OCI-LY7 (cell line): ENCODE data around the gene ANKS6. TPM values are rescaled to one million over a fixed set of nuclear protein-coding genes. Genes with fewer than 3 reads are reported as not detected.

Source experiments
- BruUV-seq: library from RNA; stranded (reverse); fragments of 400-500 nt; replicated peaks from 2 replicates; lab custom pipeline; 2021; lab: Mats Ljungman, UMichigan
- CTCF ChIA-PET: fragments of 300-600 bp; sonication (Branson Sonifier 250); formaldehyde crosslinking; loops from one replicate; lab custom pipeline; 2022; ENCODE audit warnings: antibody characterized with exemption; ENCODE audit not compliant: unreplicated experiment; lab: Charles Lee
- POLR2A ChIA-PET: fragments of 300-600 bp; sonication (Branson Sonifier 250); formaldehyde crosslinking; loops from one replicate; lab custom pipeline; 2022; ENCODE audit warnings: antibody characterized with exemption; lab: Charles Lee
- DNase-seq: peaks from one replicate; pipeline ENCODE4 v3.0.0-alpha.2; 2015; ENCODE audit warnings: low spot score
- H2AFZ ChIP-seq: fragments of 200-600 bp; sonication (generic), shearing (Covaris generic); 2 replicates; pipeline ENCODE4 v1.6.1; 2014; ENCODE audit warnings: mild to moderate bottlenecking, antibody characterized with exemption, low read length, moderate library complexity
- H3K27ac ChIP-seq: fragments of 200-600 bp; sonication (generic); 2 replicates; pipeline ENCODE4 v1.5.1; 2014; ENCODE audit warnings: mixed run types, low read depth, mild to moderate bottlenecking, moderate library complexity, low read length, inconsistent platforms; ENCODE audit not compliant: poor library complexity, severe bottlenecking
- H3K36me3 ChIP-seq: fragments of 200-600 bp; sonication (generic); 2 replicates; pipeline ENCODE4 v1.6.1; 2014; ENCODE audit warnings: mild to moderate bottlenecking, antibody characterized with exemption, low read length, moderate library complexity, mixed read lengths; ENCODE audit not compliant: insufficient read depth
- H3K4me1 ChIP-seq: fragments of 200-600 bp; sonication (generic); 2 replicates; pipeline ENCODE4 v1.5.1; 2014; ENCODE audit warnings: mild to moderate bottlenecking, low read length; ENCODE audit not compliant: insufficient read depth, poor library complexity, severe bottlenecking
- H3K4me2 ChIP-seq: fragments of 200-600 bp; sonication (generic); 2 replicates; pipeline ENCODE4 v1.6.1; 2014; ENCODE audit warnings: mild to moderate bottlenecking, low read length
- H3K4me3 ChIP-seq: fragments of 200-600 bp; sonication (generic); 2 replicates; pipeline ENCODE4 v1.5.1; 2014; ENCODE audit warnings: mild to moderate bottlenecking, low read depth, low read length; ENCODE audit not compliant: poor library complexity, severe bottlenecking
- H3K79me2 ChIP-seq: fragments of 200-600 bp; sonication (generic); 2 replicates; pipeline ENCODE4 v1.6.1; 2016; ENCODE audit warnings: low read depth, mild to moderate bottlenecking, low read length, moderate library complexity, mixed read lengths; ENCODE audit not compliant: insufficient read depth
- H3K9me2 ChIP-seq: fragments of 200-600 bp; sonication (generic); 2 replicates; pipeline ENCODE4 v1.6.1; 2016; ENCODE audit warnings: mild to moderate bottlenecking, low read length, mixed read lengths; ENCODE audit not compliant: insufficient read depth
- H3K9me3 ChIP-seq: fragments of 200-600 bp; sonication (generic); 2 replicates; pipeline ENCODE4 v1.6.1; 2014; ENCODE audit warnings: mild to moderate bottlenecking, mixed run types, low read length, mixed read lengths
- H4K20me1 ChIP-seq: fragments of 200-600 bp; sonication (generic); 2 replicates; pipeline ENCODE4 v1.6.1; 2014; ENCODE audit warnings: mild to moderate bottlenecking, antibody characterized with exemption, low read length, moderate library complexity, mixed read lengths; ENCODE audit not compliant: insufficient read depth
- CTCF ChIP-seq: fragments of 200-600 bp; sonication (generic); conservative IDR thresholded peaks from 2 replicates; pipeline ENCODE4 v1.5.1; 2014; ENCODE audit warnings: mild to moderate bottlenecking, antibody characterized with exemption, low read length, moderate library complexity, mixed read lengths
- EZH2phosphoT487 ChIP-seq: fragments of 200-600 bp; sonication (generic); IDR thresholded peaks from 2 replicates; pipeline ENCODE4 v1.6.1; 2018; ENCODE audit warnings: low read depth, borderline replicate concordance, mild to moderate bottlenecking, mixed run types, antibody characterized with exemption, low read length, moderate library complexity, mixed read lengths
- intact Hi-C: fragments of 100-400 bp; cut with micrococcal nuclease; formaldehyde crosslinking; loops from one replicate; pipeline ENCODE4 v1.10.0; 2022; ENCODE audit not compliant: unreplicated experiment
- total RNA-seq, 2 experiments: library from RNA; depleted of rRNA in 1 of 2; stranded (reverse); fragments of >200 nt in 1 of 2; shearing (Covaris generic) in 1 of 2; gene quantifications; 2 replicates each; pipeline ENCODE4 v1.2.3, GENCODE V29; 2014 to 2022

ANKS6 gene
- total RNA-seq, 2 experiments from 2014 or later: 22.2 to 28.5 TPM

- H3K9me2 ChIP-seq: no peaks in the 10 kb centered on the region
- H3K36me3 ChIP-seq: no peaks in the 10 kb centered on the region
- TF ChIP-seq EZH2phosphoT487: no peak
- TF ChIP-seq CTCF: no peak
- H3K4me2 ChIP-seq: no peak overlapping the region
- H3K4me3 ChIP-seq: no peak overlapping the region
- no peaks in the 10 kb centered on the region for H3K4me1 ChIP-seq
- CTCF ChIA-PET: no interaction called here
- intact Hi-C loops: no loop called here
- no peaks in the 10 kb centered on the region for H4K20me1 ChIP-seq
- H3K79me2 ChIP-seq: no peaks in the 10 kb centered on the region
- no peak overlapping the region for H2AFZ ChIP-seq
- H3K27ac ChIP-seq: no peak overlapping the region
- POLR2A ChIA-PET: interaction anchor here (0.6 kb wide), 1 partner anchor 73 kb away, joined by 3 read pairs; no protein-coding TSS in a partner anchor
- no TSS peak for BruUV-seq
- H3K9me3 ChIP-seq: no peaks in the 10 kb centered on the region
- no peak for DNase-seq
These were observed 56.0 kb downstream of the ANKS6 start for GRCh38 chr9:98740226-98740881.

GRCh38 chr9:98738741-98739140, 57.6 kb downstream of the ANKS6 start:
- CTCF ChIA-PET: no interaction called here
- POLR2A ChIA-PET: interaction anchor here (0.9 kb wide), 1 partner anchor 10 kb away, joined by 4 read pairs; no protein-coding TSS in a partner anchor
- no peaks in the 10 kb centered on the region for H4K20me1 ChIP-seq
- H2AFZ ChIP-seq: no peak overlapping the region
- intact Hi-C loops: no loop called here
- H3K9me2 ChIP-seq: no peaks in the 10 kb centered on the region
- DNase-seq: no peak
- no peak overlapping the region for H3K4me2 ChIP-seq
- H3K36me3 ChIP-seq: no peaks in the 10 kb centered on the region
- no peak overlapping the region for H3K27ac ChIP-seq
- TF ChIP-seq CTCF: no peak
- TF ChIP-seq EZH2phosphoT487: no peak
- no peaks in the 10 kb centered on the region for H3K4me1 ChIP-seq
- H3K9me3 ChIP-seq: no peaks in the 10 kb centered on the region
- no peaks in the 10 kb centered on the region for H3K79me2 ChIP-seq
- BruUV-seq: no TSS peak
- H3K4me3 ChIP-seq: no peak overlapping the region

DNA sequence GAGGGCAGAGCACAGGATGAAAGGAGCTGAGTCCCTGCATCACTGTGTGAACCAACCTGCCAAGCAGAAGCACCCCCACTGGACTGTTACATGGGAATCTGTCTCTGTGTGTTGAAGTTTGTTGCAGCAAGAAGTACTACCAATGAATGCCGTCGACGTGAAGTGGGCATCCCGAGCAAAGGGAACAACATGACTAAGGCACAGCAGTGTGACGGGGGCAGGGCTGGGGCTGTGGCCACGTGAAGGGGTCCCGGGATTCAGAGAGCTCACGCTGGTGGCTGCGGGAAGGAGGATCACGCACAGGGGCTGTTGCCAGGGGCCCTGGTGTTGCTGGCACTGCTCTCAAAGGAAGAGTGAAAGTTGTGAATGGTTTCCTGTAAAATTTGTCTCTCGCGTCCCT, 60.1 kb downstream of the ANKS6 start:
- H2AFZ ChIP-seq: no peak overlapping the region
- no peaks in the 10 kb centered on the region for H3K79me2 ChIP-seq
- no peaks in the 10 kb centered on the region for H3K4me1 ChIP-seq
- H3K36me3 ChIP-seq: no peaks in the 10 kb centered on the region
- H3K9me3 ChIP-seq: no peaks in the 10 kb centered on the region
- no peak overlapping the region for H3K4me2 ChIP-seq
- H3K9me2 ChIP-seq: no peaks in the 10 kb centered on the region
- TF ChIP-seq EZH2phosphoT487: no peak
- TF ChIP-seq CTCF: no peak
- no peaks in the 10 kb centered on the region for H4K20me1 ChIP-seq
- no TSS peak for BruUV-seq
- no peak overlapping the region for H3K27ac ChIP-seq
- ChIA-PET CTCF (no interaction called here), POLR2A (no interaction called here)
- DNase-seq: no peak
- intact Hi-C loops: no loop called here
- H3K4me3 ChIP-seq: no peak overlapping the region
